Measurements from ENCODE around the gene C1orf159.
"Not testable (repeated sequence)": the region's sequence is repeated elsewhere in the genome, so short reads cannot be mapped to it uniquely, and the experiment has no call there.

The C1orf159 gene

GRCh38 chr1:1063945-1064831, 51.7 kb downstream of the C1orf159 start:
- peak; percentile 44 to 60 (median 52) for DNase-seq

GRCh38 chr1:1063261-1063944, 52.5 kb downstream of the C1orf159 start:
- DNase-seq = no peak

GRCh38 chr1:1062348-1063163, 53.3 kb downstream of the C1orf159 start:
- no peak for DNase-seq

- no peak for DNase-seq
These were observed 54.1 kb downstream of the C1orf159 start for GRCh38 chr1:1061682-1062345.

GRCh38 chr1:1060281-1061000, 55.4 kb downstream of the C1orf159 start:
- DNase-seq = no peak

GRCh38 chr1:1059494-1060280, 56.2 kb downstream of the C1orf159 start:
- DNase-seq = peak; percentile 84 to 94 (median 86)

- DNase-seq = peak in 2 of 4 experiments; percentile 51 to 64
These were observed 56.9 kb downstream of the C1orf159 start for GRCh38 chr1:1058921-1059493.

- no peak for DNase-seq
These were observed 57.6 kb downstream of the C1orf159 start for GRCh38 chr1:1058088-1058905.

GRCh38 chr1:1057769-1058087, 58.2 kb downstream of the C1orf159 start:
- DNase-seq = not testable (repeated sequence)

- DNase-seq = no peak
These were observed 59.8 kb downstream of the C1orf159 start for GRCh38 chr1:1055841-1056736.

- DNase-seq = no peak
These were observed 60.9 kb downstream of the C1orf159 start for GRCh38 chr1:1054971-1055370.

- DNase-seq = no peak
These were observed 61.7 kb downstream of the C1orf159 start for GRCh38 chr1:1054099-1054700.

- DNase-seq = no peak
These were observed 62.2 kb downstream of the C1orf159 start for GRCh38 chr1:1053682-1054081.

- no peak for DNase-seq
These were observed 62.9 kb downstream of the C1orf159 start for GRCh38 chr1:1053022-1053421.

GRCh38 chr1:1052003-1052840, 63.7 kb downstream of the C1orf159 start:
- DNase-seq = no peak

GRCh38 chr1:1051127-1051810, 64.6 kb downstream of the C1orf159 start:
- DNase-seq = no peak

- DNase-seq = no peak
These were observed 65.3 kb downstream of the C1orf159 start for GRCh38 chr1:1050577-1051052.

Data from activated naive CD4-positive, alpha-beta T cell (primary cell).